ENCODE measurements around the gene RHOH. TPM values are rescaled to one million over a fixed set of nuclear protein-coding genes. Genes with fewer than 3 reads are reported as not detected.

The RHOH gene, protein sequence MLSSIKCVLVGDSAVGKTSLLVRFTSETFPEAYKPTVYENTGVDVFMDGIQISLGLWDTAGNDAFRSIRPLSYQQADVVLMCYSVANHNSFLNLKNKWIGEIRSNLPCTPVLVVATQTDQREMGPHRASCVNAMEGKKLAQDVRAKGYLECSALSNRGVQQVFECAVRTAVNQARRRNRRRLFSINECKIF
- total RNA-seq (2011; cell fraction: chromatin; rRNA removed; ENCODE audit: low replicate concordance), result 11.2 and 13.2 TPM in 2 replicates
- total RNA-seq (2011; cell fraction: nucleolus; rRNA removed), result 5.3 and 7.5 TPM in 2 replicates
- total RNA-seq (2011; cell fraction: nucleoplasm; rRNA removed), result 13.0 and 13.2 TPM in 2 replicates
- total RNA-seq (2014; rRNA removed), result 15.8 and 20.3 TPM in 2 replicates
- total RNA-seq (2014; rRNA removed; fragmentation: Illumina TruSeq; extraction: Trizol), result 18.1 and 19.0 TPM in 2 replicates
- total RNA-seq (2015; rRNA removed; fragmentation: Illumina TruSeq; extraction: Trizol), result 17.3 and 17.4 TPM in 2 replicates
- total RNA-seq (2021), result 24.0 and 26.3 TPM in 2 replicates
- 1.4 and 14.3 TPM in 2 replicates for polyA plus RNA-seq (2011; rRNA removed)
- 1.2 and 10.9 TPM in 2 replicates for polyA plus RNA-seq (2011; cell fraction: cytosol; rRNA removed)
- polyA plus RNA-seq (2011; cell fraction: nucleus; rRNA removed), result 1.3 and 6.8 TPM in 2 replicates
- 25.9 and 68.3 TPM in 2 replicates for polyA plus RNA-seq (2012)
- 25.5 and 26.7 TPM in 2 replicates for polyA plus RNA-seq (2014; fragmentation: Illumina TruSeq; extraction: Trizol)
- 10 to 100 TPM; 27.2 to 37.7 TPM for polyA plus RNA-seq (2014; fragmentation: Nextera tagmentation; extraction: Ambion mirVana)
- 23.2 and 32.5 TPM in 2 replicates for polyA plus RNA-seq (2014; rRNA removed)
- 1.8 and 13.2 TPM in 2 replicates for polyA minus RNA-seq (2011; rRNA and poly(A)+ RNA removed)
- 0.91 and 4.9 TPM in 2 replicates for polyA minus RNA-seq (2011; cell fraction: cytosol; rRNA and poly(A)+ RNA removed)
- 0.89 and 6.3 TPM in 2 replicates for polyA minus RNA-seq (2011; cell fraction: nucleus; rRNA and poly(A)+ RNA removed)
- Bru-seq, nascent RNA, result percentile 89 among the genes with signal in this experiment
- percentile 70 among the genes with signal in this experiment for BruChase-seq, experiment 1, labeled RNA remaining after a 2-hour chase
- BruChase-seq, experiment 2, labeled RNA remaining after a 6-hour chase, result percentile 63 among the genes with signal in this experiment
- long read RNA-seq, experiment 1, full-length matches to known transcripts, result 12 of 26 reads
- long read RNA-seq, experiment 1, partial matches to known transcripts, result 1 of 26 reads
- long read RNA-seq, experiment 1, other reads (novel, unspliced or antisense), result 13 of 26 reads
- long read RNA-seq, experiment 2, full-length matches to known transcripts, result 7 of 14 reads
- long read RNA-seq, experiment 2, partial matches to known transcripts, result 0 of 14 reads
- long read RNA-seq, experiment 2, other reads (novel, unspliced or antisense), result 7 of 14 reads
- long read RNA-seq, experiment 3, full-length matches to known transcripts, result 18 of 23 reads
- long read RNA-seq, experiment 3, partial matches to known transcripts, result 0 of 23 reads
- long read RNA-seq, experiment 3, other reads (novel, unspliced or antisense), result 5 of 23 reads

DNA sequence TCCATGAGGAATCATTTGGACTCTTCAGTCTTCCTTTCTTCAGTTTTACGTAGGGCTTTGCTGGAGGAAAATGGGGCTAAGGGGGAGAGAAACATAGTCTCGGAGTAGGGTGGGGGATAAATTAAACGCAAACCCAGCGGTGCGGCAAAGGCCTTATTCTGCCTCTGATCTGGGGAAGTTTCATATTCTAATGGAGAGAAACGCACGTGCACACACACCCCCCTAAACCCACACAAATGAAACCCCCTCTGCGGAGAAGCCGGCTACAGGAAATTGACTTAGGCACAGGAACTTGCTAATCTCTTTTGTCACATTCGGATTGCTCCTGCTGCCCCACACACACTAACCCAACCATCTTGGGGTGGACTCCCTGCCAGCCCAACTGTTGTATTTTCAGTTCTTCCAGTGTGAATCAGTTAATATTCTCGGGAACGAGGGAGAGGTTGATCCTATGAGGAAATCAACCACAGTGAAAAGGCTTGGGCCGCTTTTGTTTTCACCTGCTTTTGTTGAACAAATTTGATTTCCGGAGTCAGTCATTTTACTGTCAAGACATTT is at the start of gene RHOH:
RHOH (plus strand) TSS at position 308 of the 558 bp plus-strand sequence. CDS start 46,356 bp downstream, outside the sequence.
- H3K9ac ChIP-seq (ENCODE audit: insufficient read depth in 1 of 2, low read depth in 2 of 2, low read length in 2 of 2), result peak within 1 kb of the TSS; percentile 83; a peak in 3 of 4 replicates
- peaks cover 51% of the 10 kb centered on the region for H3K79me2 ChIP-seq (ENCODE audit: control insufficient read depth, insufficient read depth, low read length)
- no TSS peak for BruUV-seq (replicated peaks)
- H3K27ac ChIP-seq (ENCODE audit: extremely low read depth, low read depth, low read length), result peak within 1 kb of the TSS; percentile 85
- peak; percentile 70 for FAIRE-seq
- H2AFZ ChIP-seq (ENCODE audit: low read depth, low read length), result peak within 1 kb of the TSS; percentile 93
- H3K4me2 ChIP-seq (ENCODE audit: insufficient read depth, low read length), result peak within 1 kb of the TSS; percentile 90
- no peaks in the 10 kb centered on the region for H3K9me1 ChIP-seq (ENCODE audit: control insufficient read depth, insufficient read depth, low read length)
- H3K27me3 ChIP-seq (ENCODE audit: control insufficient read depth in 2 of 2, insufficient read depth in 2 of 2, low read length in 2 of 2), result no peaks in the 10 kb centered on the region
- CTCF ChIA-PET (ENCODE audit: low intra/inter-chr PET ratio), result no interaction called here
- peak in 1 of 4 experiments; percentile 69 for DNase-seq (ENCODE audit: extremely low read depth in 1 of 4, low spot score in 3 of 4)
- peak within 1 kb of the TSS; percentile 50 for H3K4me3 ChIP-seq
- WGBS (ENCODE audit: insufficient coverage, low coverage, missing lambda C conversion rate), result 3% methylated on average over 14 of the region's 14 CpGs
- H3K36me3 ChIP-seq (ENCODE audit: control insufficient read depth, insufficient read depth, low read length), result no peaks in the 10 kb centered on the region
- H4K20me1 ChIP-seq (replicated peaks; ENCODE audit: control insufficient read depth, insufficient read depth, low read length), result no peaks in the 10 kb centered on the region
- ATAC-seq, result peak; percentile 5
- in situ Hi-C loops (cut with MboI) (no loop called here), intact Hi-C loops (cut with micrococcal nuclease) (no loop called here)
- H3K4me1 ChIP-seq (replicated peaks in 1 of 2; ENCODE audit: control insufficient read depth in 2 of 2, insufficient read depth in 2 of 2, low read length in 2 of 2), result peaks cover 37 to 48% of the 10 kb centered on the region in 2 experiments
- no peaks in the 10 kb centered on the region for H3K9me3 ChIP-seq (replicated peaks; ENCODE audit: control insufficient read depth, insufficient read depth, low read depth, low read length)
- POLR2A ChIA-PET, result interaction anchor here (0.8 kb wide), 1 partner anchor 13 kb away, joined by 3 read pairs; no protein-coding TSS in a partner anchor
- TF ChIP-seq TCF3 (CRISPR knock-in tag; IDR thresholded peaks at IDR 0.05) (no peak), ARHGAP35 (IDR thresholded peaks at IDR 0.05; ENCODE audit: partially characterized antibody) (no peak), PPARD (CRISPR knock-in tag; IDR thresholded peaks at IDR 0.05) (no peak), ILK (tag; IDR thresholded peaks at IDR 0.05; ENCODE audit: borderline replicate concordance, low read depth) (no peak), OTX1 (CRISPR knock-in tag; IDR thresholded peaks at IDR 0.05) (no peak), ZNF140 (CRISPR knock-in tag; IDR thresholded peaks at IDR 0.05) (no peak), MAFK (IDR thresholded peaks at IDR 0.05; ENCODE audit: low read length) (no peak), GTF2A2 (tag; IDR thresholded peaks at IDR 0.05) (no peak), FOXM1 (IDR thresholded peaks at IDR 0.05; ENCODE audit: low read depth) (no peak), FOXM1 (CRISPR knock-in tag; IDR thresholded peaks at IDR 0.05; ENCODE audit: low read depth) (no peak)
- TF ChIP-seq, protein P1, sequence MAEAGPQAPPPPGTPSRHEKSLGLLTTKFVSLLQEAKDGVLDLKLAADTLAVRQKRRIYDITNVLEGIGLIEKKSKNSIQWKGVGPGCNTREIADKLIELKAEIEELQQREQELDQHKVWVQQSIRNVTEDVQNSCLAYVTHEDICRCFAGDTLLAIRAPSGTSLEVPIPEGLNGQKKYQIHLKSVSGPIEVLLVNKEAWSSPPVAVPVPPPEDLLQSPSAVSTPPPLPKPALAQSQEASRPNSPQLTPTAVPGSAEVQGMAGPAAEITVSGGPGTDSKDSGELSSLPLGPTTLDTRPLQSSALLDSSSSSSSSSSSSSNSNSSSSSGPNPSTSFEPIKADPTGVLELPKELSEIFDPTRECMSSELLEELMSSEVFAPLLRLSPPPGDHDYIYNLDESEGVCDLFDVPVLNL (CRISPR knock-in tag; IDR thresholded peaks at IDR 0.05; ENCODE audit: low read depth), result no peak
- TF ChIP-seq, protein P2, sequence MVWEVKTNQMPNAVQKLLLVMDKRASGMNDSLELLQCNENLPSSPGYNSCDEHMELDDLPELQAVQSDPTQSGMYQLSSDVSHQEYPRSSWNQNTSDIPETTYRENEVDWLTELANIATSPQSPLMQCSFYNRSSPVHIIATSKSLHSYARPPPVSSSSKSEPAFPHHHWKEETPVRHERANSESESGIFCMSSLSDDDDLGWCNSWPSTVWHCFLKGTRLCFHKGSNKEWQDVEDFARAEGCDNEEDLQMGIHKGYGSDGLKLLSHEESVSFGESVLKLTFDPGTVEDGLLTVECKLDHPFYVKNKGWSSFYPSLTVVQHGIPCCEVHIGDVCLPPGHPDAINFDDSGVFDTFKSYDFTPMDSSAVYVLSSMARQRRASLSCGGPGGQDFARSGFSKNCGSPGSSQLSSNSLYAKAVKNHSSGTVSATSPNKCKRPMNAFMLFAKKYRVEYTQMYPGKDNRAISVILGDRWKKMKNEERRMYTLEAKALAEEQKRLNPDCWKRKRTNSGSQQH (CRISPR knock-in tag; IDR thresholded peaks at IDR 0.05), result no peak
- TF ChIP-seq, protein P3, sequence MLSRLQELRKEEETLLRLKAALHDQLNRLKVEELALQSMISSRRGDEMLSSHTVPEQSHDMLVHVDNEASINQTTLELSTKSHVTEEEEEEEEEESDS (CRISPR knock-in tag; IDR thresholded peaks at IDR 0.05), result no peak

All from K562 (cell line).